ENCODE results near the gene WNT8B. TPM values are rescaled to one million over a fixed set of nuclear protein-coding genes. Genes with fewer than 3 reads are reported as not detected.
A peak's percentile ranks its signal among the peaks of the same experiment; 100 is the strongest.

The WNT8B gene
- total RNA-seq, 1 donor from 2014 or later = 2.8 TPM

GRCh38 chr10:100522945-100523344 lies 60.1 kb downstream of the WNT8B start:
- no peak overlapping the region for H3K4me3 Mint-ChIP-seq (ENCODE audit: low read depth)
- DNase-seq (ENCODE audit: low spot score, unreplicated experiment) = no peak
- no peaks in the 10 kb centered on the region for H3K9me3 Mint-ChIP-seq (ENCODE audit: low read depth)
- H3K27me3 Mint-ChIP-seq = peaks cover 24% of the 10 kb centered on the region
- peaks cover 18% of the 10 kb centered on the region for H3K36me3 Mint-ChIP-seq (ENCODE audit: insufficient read depth)
- TF ChIP-seq CTCF (IDR thresholded peaks at IDR 0.05; ENCODE audit: unreplicated experiment) = no peak
- peaks cover 3% of the 10 kb centered on the region for H3K4me1 Mint-ChIP-seq (ENCODE audit: low read depth)
- H3K27ac Mint-ChIP-seq = no peak overlapping the region

GRCh38 chr10:100524206-100524605 lies 61.4 kb downstream of the WNT8B start:
- DNase-seq (ENCODE audit: low spot score, unreplicated experiment) = no peak
- no peak overlapping the region for H3K27ac Mint-ChIP-seq
- no peak for TF ChIP-seq CTCF (IDR thresholded peaks at IDR 0.05; ENCODE audit: unreplicated experiment)
- H3K4me3 Mint-ChIP-seq (ENCODE audit: low read depth) = no peak overlapping the region
- H3K4me1 Mint-ChIP-seq (ENCODE audit: low read depth) = peaks cover 12% of the 10 kb centered on the region
- peaks cover 16% of the 10 kb centered on the region for H3K27me3 Mint-ChIP-seq
- no peaks in the 10 kb centered on the region for H3K9me3 Mint-ChIP-seq (ENCODE audit: low read depth)
- peaks cover 18% of the 10 kb centered on the region for H3K36me3 Mint-ChIP-seq (ENCODE audit: insufficient read depth)

GRCh38 chr10:100524638-100525037 lies 61.8 kb downstream of the WNT8B start:
- Mint-ChIP-seq H3K4me3 (ENCODE audit: low read depth) (no peak overlapping the region), H3K9me3 (ENCODE audit: low read depth) (no peaks in the 10 kb centered on the region), H3K4me1 (ENCODE audit: low read depth) (peaks cover 13% of the 10 kb centered on the region), H3K27ac (no peak overlapping the region), H3K27me3 (peaks cover 14% of the 10 kb centered on the region), H3K36me3 (ENCODE audit: insufficient read depth) (peaks cover 18% of the 10 kb centered on the region)
- no peak for DNase-seq (ENCODE audit: low spot score, unreplicated experiment)
- TF ChIP-seq CTCF (IDR thresholded peaks at IDR 0.05; ENCODE audit: unreplicated experiment) = no peak

- Mint-ChIP-seq H3K9me3 (ENCODE audit: low read depth) (no peaks in the 10 kb centered on the region), H3K4me1 (ENCODE audit: low read depth) (peaks cover 16% of the 10 kb centered on the region), H3K4me3 (ENCODE audit: low read depth) (peak overlapping the region; percentile 99), H3K36me3 (ENCODE audit: insufficient read depth) (peaks cover 13% of the 10 kb centered on the region), H3K27me3 (no peaks in the 10 kb centered on the region), H3K27ac (no peak overlapping the region)
- no peak for TF ChIP-seq CTCF (IDR thresholded peaks at IDR 0.05; ENCODE audit: unreplicated experiment)
- DNase-seq (ENCODE audit: low spot score, unreplicated experiment) = no peak
Measured at GRCh38 chr10:100528123-100528886, 65.5 kb downstream of the WNT8B start.

- no peaks in the 10 kb centered on the region for H3K27me3 Mint-ChIP-seq
- peak overlapping the region; percentile 95 for H3K27ac Mint-ChIP-seq
- H3K4me3 Mint-ChIP-seq (ENCODE audit: low read depth) = peak overlapping the region; percentile 99
- H3K36me3 Mint-ChIP-seq (ENCODE audit: insufficient read depth) = peaks cover 9% of the 10 kb centered on the region
- no peaks in the 10 kb centered on the region for H3K9me3 Mint-ChIP-seq (ENCODE audit: low read depth)
- no peak for DNase-seq (ENCODE audit: low spot score, unreplicated experiment)
- TF ChIP-seq CTCF (IDR thresholded peaks at IDR 0.05; ENCODE audit: unreplicated experiment) = no peak
- H3K4me1 Mint-ChIP-seq (ENCODE audit: low read depth) = peaks cover 16% of the 10 kb centered on the region
Measured at GRCh38 chr10:100528921-100529474, 66.2 kb downstream of the WNT8B start.

All from progenitor cell of endocrine pancreas (in vitro differentiated cells).